Measurements from ENCODE around the gene PRELID3B.

PRELID3B gene

DNA sequence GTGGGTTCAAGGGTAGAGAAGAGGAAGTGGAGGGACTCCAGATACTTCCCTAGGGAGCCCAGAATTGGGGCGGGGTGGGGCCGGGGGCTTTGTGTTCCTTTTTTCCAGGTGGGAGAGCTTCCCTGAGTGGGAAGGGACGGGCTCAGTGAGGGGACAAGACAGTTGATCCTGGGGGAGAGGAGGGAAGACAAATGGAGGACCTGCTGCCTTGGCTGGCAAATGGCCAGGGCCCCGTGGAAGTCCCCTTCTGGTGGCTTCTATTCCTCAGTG lies 38.2 kb downstream of the PRELID3B start:
- Mint-ChIP-seq H3K27me3 (ENCODE audit: low read depth) (no peaks in the 10 kb centered on the region), H3K36me3 (ENCODE audit: low read depth) (peaks cover 13% of the 10 kb centered on the region), H3K4me1 (ENCODE audit: low read depth) (peaks cover 25% of the 10 kb centered on the region), H3K27ac (peak overlapping the region; percentile 91), H3K4me3 (peak overlapping the region; percentile 77), H3K9me3 (no peaks in the 10 kb centered on the region)

DNA sequence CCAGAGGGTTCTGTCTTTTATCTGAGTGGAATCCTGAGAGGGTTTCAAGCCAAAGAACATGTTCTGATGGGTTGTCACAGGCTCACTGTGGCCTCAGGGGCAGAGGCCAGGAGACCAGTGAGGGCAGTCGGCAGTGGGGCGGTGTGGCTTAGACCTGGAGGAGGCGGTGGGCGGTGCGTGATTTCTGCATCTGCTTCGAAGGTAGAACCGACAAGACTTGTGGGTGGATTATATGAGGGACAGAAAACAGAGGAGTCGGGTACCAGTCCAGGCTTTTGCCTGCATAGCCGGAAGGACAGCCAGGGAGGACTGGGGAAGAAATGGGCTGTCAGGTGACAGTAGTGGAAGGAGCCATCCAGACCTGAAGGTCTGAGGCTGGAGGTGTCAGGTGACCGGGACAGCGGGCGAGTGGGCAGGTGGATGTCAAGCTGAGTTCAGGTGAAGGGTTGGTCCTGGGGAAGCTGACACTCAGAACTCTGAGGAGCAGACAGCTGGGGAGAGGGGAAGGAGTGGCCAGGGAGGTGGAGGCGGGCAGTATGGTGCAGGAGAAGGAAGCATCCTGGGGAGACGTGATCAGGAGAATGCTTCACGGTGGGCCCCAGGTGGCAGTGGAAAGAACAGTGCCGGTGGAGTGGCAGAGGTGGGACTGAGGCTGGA lies 38.6 kb downstream of the PRELID3B start:
- H3K9me3 Mint-ChIP-seq: no peaks in the 10 kb centered on the region
- peaks cover 13% of the 10 kb centered on the region for H3K36me3 Mint-ChIP-seq (ENCODE audit: low read depth)
- H3K4me1 Mint-ChIP-seq (ENCODE audit: low read depth): peaks cover 25% of the 10 kb centered on the region
- H3K27ac Mint-ChIP-seq: peak overlapping the region; percentile 91
- H3K4me3 Mint-ChIP-seq: peak overlapping the region; percentile 77
- no peaks in the 10 kb centered on the region for H3K27me3 Mint-ChIP-seq (ENCODE audit: low read depth)

- no peaks in the 10 kb centered on the region for H3K27me3 Mint-ChIP-seq (ENCODE audit: low read depth)
- peaks cover 17% of the 10 kb centered on the region for H3K36me3 Mint-ChIP-seq (ENCODE audit: low read depth)
- H3K9me3 Mint-ChIP-seq: no peaks in the 10 kb centered on the region
- peaks cover 25% of the 10 kb centered on the region for H3K4me1 Mint-ChIP-seq (ENCODE audit: low read depth)
- H3K4me3 Mint-ChIP-seq: no peak overlapping the region
- H3K27ac Mint-ChIP-seq: no peak overlapping the region
Measured at GRCh38 chr20:59002874-59003399, 39.6 kb downstream of the PRELID3B start.

- Mint-ChIP-seq H3K4me3 (no peak overlapping the region), H3K27me3 (ENCODE audit: low read depth) (no peaks in the 10 kb centered on the region), H3K9me3 (no peaks in the 10 kb centered on the region), H3K36me3 (ENCODE audit: low read depth) (peaks cover 22% of the 10 kb centered on the region), H3K4me1 (ENCODE audit: low read depth) (peaks cover 23% of the 10 kb centered on the region), H3K27ac (no peak overlapping the region)
Measured at GRCh38 chr20:59002388-59002787, 40.2 kb downstream of the PRELID3B start.

DNA sequence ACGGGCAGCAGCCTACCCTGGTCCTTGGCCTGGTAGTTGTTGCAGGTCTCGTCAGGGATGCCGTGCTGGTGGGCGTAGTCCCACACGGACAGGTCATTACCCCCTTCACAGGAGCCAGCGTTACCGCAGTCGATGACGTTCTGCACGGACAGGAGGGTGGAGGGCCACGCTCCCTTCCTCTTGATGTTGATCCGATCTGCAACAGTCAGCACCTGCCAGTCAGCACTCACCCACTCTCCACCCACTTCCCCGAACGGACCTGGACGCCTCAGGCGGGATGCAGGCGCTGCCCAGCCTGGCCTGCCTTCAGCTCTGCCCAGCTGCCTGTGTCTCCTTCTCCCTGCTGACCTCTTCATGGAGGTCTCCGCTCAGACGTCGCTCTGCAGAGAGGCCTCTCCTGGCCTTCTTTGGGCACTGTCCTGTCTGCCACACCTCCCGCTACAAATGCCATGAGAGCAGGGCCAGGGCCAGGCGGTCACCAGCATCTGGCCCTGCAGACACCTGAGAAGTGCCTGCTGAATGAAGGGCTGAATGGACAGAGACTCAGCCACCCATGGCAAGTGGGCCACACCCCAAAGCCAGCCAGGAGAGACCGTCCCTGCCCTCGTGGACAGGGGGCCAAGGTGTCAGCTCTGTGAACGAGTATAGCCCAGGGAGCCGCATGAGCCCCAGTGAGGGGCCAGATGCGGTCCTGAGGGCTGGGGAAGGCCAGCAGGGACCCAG lies 41.0 kb downstream of the PRELID3B start:
- Mint-ChIP-seq H3K27ac (no peak overlapping the region), H3K4me1 (ENCODE audit: low read depth) (peaks cover 23% of the 10 kb centered on the region), H3K9me3 (no peaks in the 10 kb centered on the region), H3K4me3 (no peak overlapping the region), H3K36me3 (ENCODE audit: low read depth) (peaks cover 24% of the 10 kb centered on the region), H3K27me3 (ENCODE audit: low read depth) (no peaks in the 10 kb centered on the region)

DNA sequence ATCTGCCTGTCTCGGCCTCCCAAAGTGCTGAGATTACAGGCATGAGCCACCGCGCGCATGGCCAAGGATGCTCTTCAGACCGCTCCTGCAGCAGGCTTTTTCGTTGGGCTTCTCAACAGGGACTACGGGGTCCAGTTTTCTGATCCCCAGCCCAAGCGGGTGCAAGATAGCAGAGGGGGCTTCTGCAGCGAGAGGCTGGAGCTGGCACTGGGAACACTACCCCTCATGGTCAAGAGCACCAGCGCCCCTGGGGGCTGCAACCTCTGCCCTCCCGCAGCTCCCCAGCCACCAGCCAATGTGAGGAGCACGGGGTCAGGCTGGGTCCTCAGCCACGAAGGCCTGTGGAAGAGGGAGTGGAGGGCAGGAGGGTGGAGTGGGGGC lies 41.5 kb downstream of the PRELID3B start:
- no peak overlapping the region for H3K4me3 Mint-ChIP-seq
- no peaks in the 10 kb centered on the region for H3K27me3 Mint-ChIP-seq (ENCODE audit: low read depth)
- H3K9me3 Mint-ChIP-seq: no peaks in the 10 kb centered on the region
- peaks cover 24% of the 10 kb centered on the region for H3K4me1 Mint-ChIP-seq (ENCODE audit: low read depth)
- H3K27ac Mint-ChIP-seq: no peak overlapping the region
- H3K36me3 Mint-ChIP-seq (ENCODE audit: low read depth): peaks cover 27% of the 10 kb centered on the region

- Mint-ChIP-seq H3K9me3 (no peaks in the 10 kb centered on the region), H3K27me3 (ENCODE audit: low read depth) (no peaks in the 10 kb centered on the region), H3K27ac (no peak overlapping the region), H3K36me3 (ENCODE audit: low read depth) (peaks cover 34% of the 10 kb centered on the region), H3K4me3 (no peak overlapping the region), H3K4me1 (ENCODE audit: low read depth) (peaks cover 23% of the 10 kb centered on the region)
Measured at GRCh38 chr20:59000326-59000725, 42.3 kb downstream of the PRELID3B start.

- Mint-ChIP-seq H3K27me3 (ENCODE audit: low read depth) (no peaks in the 10 kb centered on the region), H3K4me1 (ENCODE audit: low read depth) (peaks cover 9% of the 10 kb centered on the region), H3K9me3 (no peaks in the 10 kb centered on the region), H3K36me3 (ENCODE audit: low read depth) (peaks cover 37% of the 10 kb centered on the region), H3K4me3 (no peak overlapping the region), H3K27ac (peak overlapping the region; percentile 34)
Measured at GRCh38 chr20:58998656-58999055, 43.9 kb downstream of the PRELID3B start.

GRCh38 chr20:58997141-58997770 lies 45.3 kb downstream of the PRELID3B start:
- no peak overlapping the region for H3K4me3 Mint-ChIP-seq
- peaks cover 35% of the 10 kb centered on the region for H3K36me3 Mint-ChIP-seq (ENCODE audit: low read depth)
- H3K27me3 Mint-ChIP-seq (ENCODE audit: low read depth): no peaks in the 10 kb centered on the region
- H3K27ac Mint-ChIP-seq: no peak overlapping the region
- no peaks in the 10 kb centered on the region for H3K9me3 Mint-ChIP-seq
- H3K4me1 Mint-ChIP-seq (ENCODE audit: low read depth): peaks cover 5% of the 10 kb centered on the region

DNA sequence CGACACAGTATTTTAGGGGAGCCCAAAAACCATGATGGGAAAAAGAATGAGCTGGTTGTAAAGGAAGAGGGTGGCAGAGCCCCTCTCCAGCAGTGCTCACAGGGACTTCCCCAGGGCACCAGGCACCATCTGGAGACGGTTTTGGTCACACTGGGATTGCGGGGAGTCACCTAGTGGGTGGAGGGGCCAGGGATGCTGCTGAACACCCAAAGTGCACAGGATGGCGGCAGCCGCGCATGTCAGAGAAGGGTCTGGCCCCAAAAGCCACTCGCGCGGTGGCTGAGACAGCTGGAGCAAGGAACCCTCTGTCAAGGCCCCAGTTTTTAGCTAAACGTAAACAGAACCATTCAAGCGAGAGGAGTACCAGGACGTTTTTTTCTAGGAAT lies 46.4 kb downstream of the PRELID3B start:
- Mint-ChIP-seq H3K9me3 (no peaks in the 10 kb centered on the region), H3K4me3 (no peak overlapping the region), H3K4me1 (ENCODE audit: low read depth) (peaks cover 5% of the 10 kb centered on the region), H3K36me3 (ENCODE audit: low read depth) (peaks cover 37% of the 10 kb centered on the region), H3K27me3 (ENCODE audit: low read depth) (no peaks in the 10 kb centered on the region), H3K27ac (no peak overlapping the region)

GRCh38 chr20:58995461-58996225 lies 46.9 kb downstream of the PRELID3B start:
- Mint-ChIP-seq H3K4me1 (ENCODE audit: low read depth) (peaks cover 5% of the 10 kb centered on the region), H3K36me3 (ENCODE audit: low read depth) (peaks cover 37% of the 10 kb centered on the region), H3K9me3 (no peaks in the 10 kb centered on the region), H3K4me3 (no peak overlapping the region), H3K27me3 (ENCODE audit: low read depth) (no peaks in the 10 kb centered on the region), H3K27ac (no peak overlapping the region)

DNA sequence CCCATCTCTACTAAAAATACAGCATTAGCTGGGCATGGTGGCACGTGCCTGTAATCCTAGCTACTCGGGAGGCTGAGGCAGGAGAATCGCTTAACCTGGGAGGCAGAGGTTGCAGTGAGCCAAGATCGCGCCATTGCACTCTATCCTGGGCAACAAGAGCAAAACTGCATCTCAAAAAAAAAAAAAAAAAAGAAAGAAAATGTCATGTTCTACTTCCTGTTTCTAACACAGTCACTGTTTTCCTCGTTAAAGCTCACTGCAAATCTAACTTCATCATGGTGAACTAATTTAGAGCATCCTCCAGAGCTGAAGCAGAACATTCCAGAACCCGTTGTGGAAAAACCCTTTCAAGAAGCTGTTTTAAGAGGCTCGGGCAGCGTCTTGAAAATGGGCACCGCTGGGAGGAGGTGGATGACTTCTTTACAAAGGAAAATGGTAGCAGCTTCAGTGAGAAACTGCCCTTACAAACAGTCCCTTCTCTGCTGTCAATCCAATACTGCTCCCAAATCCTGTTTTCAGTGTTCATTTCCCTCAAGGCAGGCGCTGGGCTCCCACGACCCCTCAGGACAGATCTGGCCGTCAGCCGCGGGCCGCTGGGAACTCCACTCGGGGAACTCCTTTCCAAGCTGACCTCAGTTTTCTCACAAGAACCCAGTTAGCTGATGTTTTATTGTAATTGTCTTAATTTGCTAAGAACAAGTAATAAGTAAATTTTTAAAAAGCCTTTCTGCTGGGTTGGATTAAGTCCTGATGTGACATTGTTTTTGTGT lies 48.0 kb downstream of the PRELID3B start:
- Mint-ChIP-seq H3K36me3 (ENCODE audit: low read depth) (peaks cover 39% of the 10 kb centered on the region), H3K4me3 (no peak overlapping the region), H3K4me1 (ENCODE audit: low read depth) (peaks cover 5% of the 10 kb centered on the region), H3K27me3 (ENCODE audit: low read depth) (no peaks in the 10 kb centered on the region), H3K27ac (no peak overlapping the region), H3K9me3 (no peaks in the 10 kb centered on the region)

DNA sequence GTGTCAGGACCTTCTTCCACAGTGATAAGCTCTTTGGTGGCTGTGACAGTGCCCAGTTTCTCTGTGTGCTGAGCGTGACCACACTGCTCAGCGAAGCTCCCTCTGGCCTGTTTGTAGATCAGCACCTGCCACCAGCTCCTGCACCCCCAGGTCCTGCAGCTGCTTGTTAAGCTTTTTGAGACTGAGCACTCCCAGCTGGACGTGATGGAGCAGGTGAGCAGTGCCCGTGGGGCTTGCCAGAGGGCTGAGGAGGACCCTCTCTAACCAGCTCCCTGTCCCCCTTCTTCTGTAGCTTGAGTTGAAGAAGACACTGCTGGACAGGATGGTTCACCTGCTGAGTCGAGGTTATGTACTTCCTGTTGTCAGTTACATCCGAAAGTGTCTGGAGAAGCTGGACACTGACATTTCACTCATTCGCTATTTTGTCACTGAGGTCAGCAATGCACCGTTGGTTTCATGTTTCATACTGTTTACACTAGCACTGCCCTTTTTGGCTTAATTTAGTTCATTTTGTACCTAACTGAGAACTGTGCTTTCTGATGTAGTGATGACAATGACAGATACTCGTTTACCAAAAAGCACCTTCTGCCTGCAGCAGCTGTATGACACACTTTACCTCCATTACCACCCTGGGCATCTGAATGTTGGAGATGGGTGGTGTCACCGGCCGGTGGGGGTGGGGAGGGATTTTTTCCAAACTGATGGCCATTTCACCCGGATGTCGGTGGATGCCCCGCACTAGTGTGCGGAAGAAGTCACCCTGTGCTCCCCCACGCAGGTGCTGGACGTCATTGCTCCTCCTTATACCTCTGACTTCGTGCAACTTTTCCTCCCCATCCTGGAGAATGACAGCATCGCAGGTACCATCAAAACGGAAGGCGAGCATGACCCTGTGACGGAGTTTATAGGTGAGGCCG lies 49.0 kb downstream of the PRELID3B start:
- H3K4me1 Mint-ChIP-seq (ENCODE audit: low read depth): peaks cover 5% of the 10 kb centered on the region
- no peak overlapping the region for H3K27ac Mint-ChIP-seq
- no peaks in the 10 kb centered on the region for H3K27me3 Mint-ChIP-seq (ENCODE audit: low read depth)
- H3K36me3 Mint-ChIP-seq (ENCODE audit: low read depth): peaks cover 44% of the 10 kb centered on the region
- H3K9me3 Mint-ChIP-seq: no peaks in the 10 kb centered on the region
- H3K4me3 Mint-ChIP-seq: no peak overlapping the region

All from T-helper 1 cell treated with Interleukin-12 subunit alpha and Interleukin-12 subunit beta and Interleukin-4 antibody, amounts not matched to agents 30 μg/mL and 1 μg/mL, for 36 hours (primary cell).